NCI-H1417 (cell line): ENCODE data around the gene ABCA1.
"Not testable (repeated sequence)": the region's sequence is repeated elsewhere in the genome, so short reads cannot be mapped to it uniquely, and the experiment has no call there.

Source experiments
- DNase-seq, 3 experiments: peaks; one replicate each; lab custom pipeline; 2025; lab: John Stamatoyannopoulos, UW

Gene ABCA1

GRCh38 chr9:104869811-104870210, 58.1 kb downstream of the ABCA1 start:
- no peak for DNase-seq

GRCh38 chr9:104868687-104869404, 59.1 kb downstream of the ABCA1 start:
- peak in 2 of 3 experiments; percentile 14 to 41 for DNase-seq

GRCh38 chr9:104868303-104868686, 59.7 kb downstream of the ABCA1 start:
- no peak for DNase-seq

GRCh38 chr9:104866191-104866590, 61.8 kb downstream of the ABCA1 start:
- no peak for DNase-seq

GRCh38 chr9:104864675-104865104, 63.3 kb downstream of the ABCA1 start:
- no peak for DNase-seq

GRCh38 chr9:104863180-104863883, 64.6 kb downstream of the ABCA1 start:
- DNase-seq, result peak; percentile 45 to 86 (median 55)

GRCh38 chr9:104861397-104861796, 66.6 kb downstream of the ABCA1 start:
- DNase-seq, result no peak

- DNase-seq, result no peak
Measured at GRCh38 chr9:104860263-104860662, 67.7 kb downstream of the ABCA1 start.

GRCh38 chr9:104858846-104859245, 69.1 kb downstream of the ABCA1 start:
- no peak for DNase-seq

- no peak for DNase-seq
Measured at GRCh38 chr9:104858271-104858670, 69.7 kb downstream of the ABCA1 start.

GRCh38 chr9:104856413-104856941, 71.5 kb downstream of the ABCA1 start:
- DNase-seq, result peak; percentile 54 to 96 (median 75)

- DNase-seq, result no peak
Measured at GRCh38 chr9:104855807-104856206, 72.1 kb downstream of the ABCA1 start.

- DNase-seq, result not testable (repeated sequence)
Measured at GRCh38 chr9:104855258-104855657, 72.7 kb downstream of the ABCA1 start.

- peak in 2 of 3 experiments; percentile 11 to 28 for DNase-seq
Measured at GRCh38 chr9:104854613-104855012, 73.3 kb downstream of the ABCA1 start.

GRCh38 chr9:104853683-104854082, 74.3 kb downstream of the ABCA1 start:
- DNase-seq, result no peak

GRCh38 chr9:104853159-104853558, 74.8 kb downstream of the ABCA1 start:
- no peak for DNase-seq

- DNase-seq, result no peak
Measured at GRCh38 chr9:104851546-104851920, 76.4 kb downstream of the ABCA1 start.

- DNase-seq, result no peak
Measured at GRCh38 chr9:104850786-104851545, 77.0 kb downstream of the ABCA1 start.

- DNase-seq, result no peak
Measured at GRCh38 chr9:104849023-104849422, 78.9 kb downstream of the ABCA1 start.

- no peak for DNase-seq
Measured at GRCh38 chr9:104844710-104845109, 83.2 kb downstream of the ABCA1 start.

GRCh38 chr9:104843644-104844240, 84.2 kb downstream of the ABCA1 start:
- no peak for DNase-seq

GRCh38 chr9:104842698-104843097, 85.3 kb downstream of the ABCA1 start:
- DNase-seq, result no peak
